IgD-negative memory B cell (primary cell): ENCODE measurements around the gene MYH14. TPM values are rescaled to one million over a fixed set of nuclear protein-coding genes. Genes with fewer than 3 reads are reported as not detected.

ENCODE experiments used
- H3K27ac Mint-ChIP-seq, 3 donors: one replicate each; pipeline ENCODE4 v1.8.0; 2020 to 2022; ENCODE audit warnings: mild to moderate bottlenecking in 3 of 3, mixed read lengths in 3 of 3, moderate library complexity in 1 of 3
- H3K27me3 Mint-ChIP-seq: one replicate; pipeline ENCODE4 v1.8.0; 2021; ENCODE audit warnings: mixed read lengths
- H3K36me3 Mint-ChIP-seq: one replicate; pipeline ENCODE4 v1.8.0; 2020; ENCODE audit warnings: mild to moderate bottlenecking, mixed read lengths
- H3K4me1 Mint-ChIP-seq, 3 donors: one replicate each; pipeline ENCODE4 v1.8.0; 2020 to 2022; ENCODE audit warnings: mixed read lengths in 3 of 3, mild to moderate bottlenecking in 1 of 3
- H3K4me3 Mint-ChIP-seq, 4 donors: one replicate each; pipeline ENCODE4 v1.8.0; 2020 to 2022; ENCODE audit warnings: mild to moderate bottlenecking in 4 of 4, mixed read lengths in 4 of 4, moderate library complexity in 3 of 4
- H3K9me3 Mint-ChIP-seq, 3 donors: one replicate each; pipeline ENCODE4 v1.8.0; 2020 to 2021; ENCODE audit warnings: mixed read lengths in 3 of 3, mild to moderate bottlenecking in 1 of 3
- polyA plus RNA-seq: library from polyadenylated mRNA; unstranded; fragments of 300-500 nt; fragmentation: Illumina TruSeq; gene quantifications from one replicate; pipeline ENCODE4 v1.2.3, GENCODE V29; 2021

MYH14 gene
- polyA plus RNA-seq, 1 donor from 2014 or later, result not detected

DNA sequence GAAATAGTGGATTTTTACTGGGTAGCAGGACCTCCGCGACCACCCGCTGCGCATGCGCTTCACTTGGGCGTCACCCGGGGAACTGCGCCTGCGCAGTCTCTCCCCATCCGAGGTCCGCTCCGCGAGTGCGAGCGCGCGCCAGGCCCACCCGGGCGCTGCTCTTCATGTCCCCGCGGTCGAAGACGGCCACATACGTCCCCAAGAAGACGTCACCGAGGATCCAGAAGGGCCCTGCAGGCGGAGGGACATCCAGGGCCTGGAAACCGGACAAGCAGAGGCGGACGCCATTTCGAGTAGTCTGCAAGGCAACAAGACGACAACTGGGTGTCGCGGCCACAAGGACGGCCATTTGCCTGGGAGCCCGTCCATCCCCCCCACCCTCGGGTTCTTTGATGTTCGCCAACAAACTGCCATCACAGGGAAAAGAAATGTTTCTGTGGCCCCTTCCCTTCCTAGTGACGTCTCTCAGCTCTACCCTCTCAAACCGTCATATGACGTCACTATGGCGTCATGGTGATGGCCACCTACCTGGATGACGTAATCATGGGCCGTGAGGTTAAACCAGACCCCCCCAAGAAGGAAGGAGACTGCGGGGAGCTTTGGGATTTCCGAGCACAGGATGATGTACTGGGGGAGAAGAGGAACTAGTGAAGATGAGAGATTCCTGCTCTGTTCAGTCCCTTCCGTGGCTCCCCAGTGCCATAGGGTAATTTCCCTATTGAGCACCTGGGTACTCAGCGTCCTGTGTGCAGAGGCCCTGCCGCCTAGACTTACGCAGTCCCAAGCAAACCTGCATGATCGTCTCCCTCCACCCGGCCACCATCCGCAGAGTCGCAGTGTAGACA, 155.3 kb downstream of the MYH14 start:
- Mint-ChIP-seq H3K27me3 (no peaks in the 10 kb centered on the region), H3K9me3 (no peaks in the 10 kb centered on the region), H3K36me3 (no peaks in the 10 kb centered on the region), H3K27ac (peak overlapping the region; percentile 92 to 99 (median 95)), H3K4me1 (peaks cover 24 to 37% (median 36%) of the 10 kb centered on the region in 3 donors), H3K4me3 (peak overlapping the region; percentile 89 to 97 (median 94))

DNA sequence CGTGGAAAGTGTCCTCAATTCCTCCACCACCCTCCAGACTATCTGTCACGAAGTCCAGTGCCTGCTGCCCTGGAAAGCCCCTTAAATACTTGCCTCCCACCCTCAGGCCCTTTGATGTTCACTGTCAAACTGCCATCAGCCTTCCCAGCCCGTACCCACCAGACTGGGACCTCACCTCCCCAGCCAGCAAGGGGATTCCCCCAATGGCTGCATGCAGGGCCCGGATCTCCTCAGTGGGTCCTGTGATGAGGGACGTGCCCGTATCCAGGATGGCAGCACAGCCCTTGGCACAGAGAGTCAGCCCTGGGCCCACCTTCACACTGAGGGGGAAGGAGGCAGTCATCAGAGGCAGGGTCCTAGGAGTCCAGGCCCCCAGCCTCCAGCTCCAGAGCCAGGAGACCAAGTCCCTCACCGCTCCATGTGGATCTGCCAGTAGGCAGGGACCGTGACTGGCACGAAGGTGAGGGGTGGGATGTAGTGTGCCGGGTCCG, 156.0 kb downstream of the MYH14 start:
- Mint-ChIP-seq H3K27ac (peak overlapping the region in 2 of 3 donors; percentile 95 to 99), H3K4me1 (peaks cover 24 to 37% (median 37%) of the 10 kb centered on the region in 3 donors), H3K4me3 (peak overlapping the region; percentile 2 to 95 (median 91)), H3K27me3 (no peaks in the 10 kb centered on the region), H3K9me3 (no peaks in the 10 kb centered on the region), H3K36me3 (no peaks in the 10 kb centered on the region)

Other genes starting within 250 kb of the MYH14 start
- not detected for gene SIGLEC11, start 242.4 kb upstream of the MYH14 start, polyA plus RNA-seq
- gene VRK3, start 178.2 kb upstream of the MYH14 start, polyA plus RNA-seq, result 87.5 TPM
- gene ZNF473, start 177.6 kb upstream of the MYH14 start, polyA plus RNA-seq, result 4.9 TPM
- gene IZUMO2, start 40.3 kb upstream of the MYH14 start, polyA plus RNA-seq, result not detected
- not detected for gene KCNC3, start 125.8 kb downstream of the MYH14 start, polyA plus RNA-seq
- 4.2 TPM for gene NAPSA, start 162.0 kb downstream of the MYH14 start, polyA plus RNA-seq
- gene NR1H2, start 172.8 kb downstream of the MYH14 start, polyA plus RNA-seq, result 130 TPM
- 32.8 TPM for gene POLD1, start 180.7 kb downstream of the MYH14 start, polyA plus RNA-seq
- gene SPIB, start 215.3 kb downstream of the MYH14 start, polyA plus RNA-seq, result 403 TPM
- gene MYBPC2, start 229.3 kb downstream of the MYH14 start, polyA plus RNA-seq, result 1.3 TPM